DOHH2 (cell line): ENCODE results near the gene PRPSAP1.
A peak's percentile ranks its signal among the peaks of the same experiment; 100 is the strongest.

Source experiments
- H3F3A ChIP-seq: fragments of 200-600 bp; sonication (generic), shearing (Covaris generic); 2 replicates; pipeline ENCODE4 v1.6.0; 2016; ENCODE audit warnings: antibody characterized with exemption, mild to moderate bottlenecking; ENCODE audit not compliant: control insufficient read depth, insufficient read depth
- H3K27ac ChIP-seq: fragments of 200-600 bp; sonication (generic); 2 replicates; pipeline ENCODE4 v1.5.1; 2014; ENCODE audit warnings: low read depth, mild to moderate bottlenecking, low read length, moderate library complexity
- H3K27me3 ChIP-seq: fragments of 200-600 bp; sonication (generic); 2 replicates; pipeline ENCODE4 v1.6.1; 2014; ENCODE audit warnings: mild to moderate bottlenecking, low read length, mixed read lengths; ENCODE audit not compliant: control insufficient read depth
- H3K36me3 ChIP-seq: fragments of 200-600 bp; sonication (generic); 2 replicates; pipeline ENCODE4 v1.6.1; 2014; ENCODE audit warnings: mild to moderate bottlenecking, low read length, moderate library complexity, mixed read lengths; ENCODE audit not compliant: control insufficient read depth
- H3K4me1 ChIP-seq: fragments of 200-600 bp; sonication (generic); 2 replicates; pipeline ENCODE4 v1.6.1; 2014; ENCODE audit warnings: mild to moderate bottlenecking, low read length, mixed read lengths; ENCODE audit not compliant: control insufficient read depth
- H3K4me2 ChIP-seq: fragments of 200-600 bp; sonication (generic); 2 replicates; pipeline ENCODE4 v1.6.0; 2014; ENCODE audit warnings: mild to moderate bottlenecking, low read length, moderate library complexity
- H3K4me3 ChIP-seq: fragments of 200-600 bp; sonication (generic); 2 replicates; pipeline ENCODE4 v1.5.1; 2014; ENCODE audit warnings: mild to moderate bottlenecking, low read length, mixed read lengths
- H3K79me2 ChIP-seq: fragments of 200-600 bp; sonication (generic); 2 replicates; pipeline ENCODE4 v1.6.1; 2014; ENCODE audit warnings: mild to moderate bottlenecking, low read length, mixed read lengths; ENCODE audit not compliant: control insufficient read depth
- H3K9me2 ChIP-seq: fragments of 200-600 bp; sonication (generic); replicated peaks from 2 replicates; pipeline ENCODE4 v1.6.1; 2014; ENCODE audit warnings: mild to moderate bottlenecking, low read length, mixed read lengths; ENCODE audit not compliant: control insufficient read depth
- H3K9me3 ChIP-seq: fragments of 200-600 bp; sonication (generic); 2 replicates; pipeline ENCODE4 v1.6.1; 2014; ENCODE audit warnings: antibody characterized with exemption, low read length, mixed read lengths; ENCODE audit not compliant: control insufficient read depth, insufficient read depth
- H4K20me1 ChIP-seq: fragments of 200-600 bp; sonication (generic); 2 replicates; pipeline ENCODE4 v1.6.0; 2014; ENCODE audit warnings: low read depth, mild to moderate bottlenecking, antibody characterized with exemption, low read length, moderate library complexity; ENCODE audit not compliant: control insufficient read depth, insufficient read depth
- EZH2phosphoT487 ChIP-seq: fragments of 200-600 bp; sonication (generic); IDR thresholded peaks from 2 replicates; pipeline ENCODE4 v1.6.1; 2017; ENCODE audit warnings: borderline replicate concordance, mild to moderate bottlenecking, antibody characterized with exemption, low read length, moderate library complexity, mixed read lengths
- TF ChIP-seq, protein P1 (sequence below): fragments of 200-600 bp; sonication (generic); IDR thresholded peaks from one replicate; pipeline ENCODE4 v1.5.1; 2014; ENCODE audit warnings: antibody characterized with exemption, mild to moderate bottlenecking, low read depth, low read length; ENCODE audit not compliant: poor library complexity, severe bottlenecking

Gene PRPSAP1

DNA sequence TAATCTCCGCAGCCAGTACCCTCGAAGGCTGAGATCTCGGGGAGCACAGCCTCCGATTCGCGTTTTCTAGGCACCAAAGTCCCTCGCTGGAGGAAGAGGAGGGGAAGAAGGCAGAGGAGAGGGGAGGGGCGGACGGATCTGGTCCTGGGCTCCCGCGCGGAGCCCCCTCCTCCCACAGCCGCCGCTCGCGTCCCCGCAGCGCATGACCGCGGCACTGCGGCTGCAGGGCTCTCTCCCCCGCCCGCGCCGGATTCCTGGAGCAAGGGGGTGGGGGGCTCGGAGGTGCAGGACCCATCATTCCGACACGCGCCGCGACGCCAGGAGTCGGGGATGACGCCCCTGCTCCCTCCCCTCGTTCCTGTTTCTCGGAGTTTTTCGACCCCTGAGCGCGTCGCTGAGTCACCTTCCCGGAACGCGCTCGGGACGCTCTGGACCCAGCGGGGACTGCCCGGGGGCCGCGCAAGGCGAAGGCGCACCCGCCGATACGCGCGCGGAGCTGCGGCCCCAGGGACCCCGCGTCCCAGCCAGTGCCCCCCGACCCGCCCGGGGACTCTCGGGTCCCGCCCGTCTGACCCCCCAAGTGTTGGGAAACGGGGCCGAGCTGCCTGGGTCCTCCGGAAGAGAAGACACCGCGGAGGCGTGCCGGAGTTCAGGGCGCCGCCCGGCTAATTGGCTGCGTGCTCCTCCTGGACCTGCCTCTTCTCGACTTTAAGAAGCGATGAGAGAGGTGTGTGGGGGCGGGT, 29.3 kb upstream of the PRPSAP1 start:
- H3K27ac ChIP-seq = no peak overlapping the region
- H3K4me1 ChIP-seq = peaks cover 46% of the 10 kb centered on the region
- H3K4me3 ChIP-seq = peak overlapping the region; percentile 71
- H3K27me3 ChIP-seq = peaks cover 37% of the 10 kb centered on the region
- H3F3A ChIP-seq = peaks cover 3% of the 10 kb centered on the region; the same call in 1 of the 2 replicates
- H4K20me1 ChIP-seq = no peaks in the 10 kb centered on the region
- no peaks in the 10 kb centered on the region for H3K9me3 ChIP-seq
- H3K79me2 ChIP-seq = no peaks in the 10 kb centered on the region
- no peaks in the 10 kb centered on the region for H3K9me2 ChIP-seq
- TF ChIP-seq, protein P1, sequence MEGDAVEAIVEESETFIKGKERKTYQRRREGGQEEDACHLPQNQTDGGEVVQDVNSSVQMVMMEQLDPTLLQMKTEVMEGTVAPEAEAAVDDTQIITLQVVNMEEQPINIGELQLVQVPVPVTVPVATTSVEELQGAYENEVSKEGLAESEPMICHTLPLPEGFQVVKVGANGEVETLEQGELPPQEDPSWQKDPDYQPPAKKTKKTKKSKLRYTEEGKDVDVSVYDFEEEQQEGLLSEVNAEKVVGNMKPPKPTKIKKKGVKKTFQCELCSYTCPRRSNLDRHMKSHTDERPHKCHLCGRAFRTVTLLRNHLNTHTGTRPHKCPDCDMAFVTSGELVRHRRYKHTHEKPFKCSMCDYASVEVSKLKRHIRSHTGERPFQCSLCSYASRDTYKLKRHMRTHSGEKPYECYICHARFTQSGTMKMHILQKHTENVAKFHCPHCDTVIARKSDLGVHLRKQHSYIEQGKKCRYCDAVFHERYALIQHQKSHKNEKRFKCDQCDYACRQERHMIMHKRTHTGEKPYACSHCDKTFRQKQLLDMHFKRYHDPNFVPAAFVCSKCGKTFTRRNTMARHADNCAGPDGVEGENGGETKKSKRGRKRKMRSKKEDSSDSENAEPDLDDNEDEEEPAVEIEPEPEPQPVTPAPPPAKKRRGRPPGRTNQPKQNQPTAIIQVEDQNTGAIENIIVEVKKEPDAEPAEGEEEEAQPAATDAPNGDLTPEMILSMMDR = no peak
- 0 out of 2 replicates have a peak, but pooled peaks have one; percentile 37 for TF ChIP-seq EZH2phosphoT487
- H3K4me2 ChIP-seq = peak overlapping the region; percentile 72
- H3K36me3 ChIP-seq = no peaks in the 10 kb centered on the region

DNA sequence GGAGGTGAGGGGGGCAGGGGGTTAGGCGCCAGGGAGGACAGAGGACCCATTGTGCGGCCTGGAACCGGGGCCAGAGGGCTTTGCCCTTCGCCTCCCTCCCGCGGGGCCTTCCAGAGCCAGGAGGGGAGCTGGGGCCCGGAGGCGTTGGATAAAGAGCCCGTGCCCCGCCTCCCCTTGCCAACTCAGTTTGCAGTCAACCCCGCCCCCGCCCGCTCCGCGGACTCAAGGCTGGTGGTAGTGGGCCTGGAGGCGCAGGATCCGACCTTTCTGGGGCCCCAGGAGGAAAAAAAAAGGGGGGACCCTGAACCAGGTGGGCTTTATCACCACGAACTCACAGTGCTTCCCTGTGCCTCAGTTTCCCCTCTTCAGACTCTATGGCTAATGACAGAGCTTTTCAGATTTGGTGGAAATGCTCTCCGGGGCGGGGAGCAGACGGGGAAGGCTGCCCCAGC, 28.7 kb upstream of the PRPSAP1 start:
- peaks cover 46% of the 10 kb centered on the region for H3K4me1 ChIP-seq
- TF ChIP-seq, protein P1 = no peak
- TF ChIP-seq EZH2phosphoT487 = no peak
- no peaks in the 10 kb centered on the region for H4K20me1 ChIP-seq
- H3K27ac ChIP-seq = no peak overlapping the region
- no peaks in the 10 kb centered on the region for H3K36me3 ChIP-seq
- no peaks in the 10 kb centered on the region for H3K9me2 ChIP-seq
- H3K4me2 ChIP-seq = peak overlapping the region; percentile 72
- peak overlapping the region; percentile 71 for H3K4me3 ChIP-seq
- no peaks in the 10 kb centered on the region for H3K9me3 ChIP-seq
- H3K79me2 ChIP-seq = no peaks in the 10 kb centered on the region
- peaks cover 37% of the 10 kb centered on the region for H3K27me3 ChIP-seq
- peaks cover 3% of the 10 kb centered on the region; the same call in 1 of the 2 replicates for H3F3A ChIP-seq

DNA sequence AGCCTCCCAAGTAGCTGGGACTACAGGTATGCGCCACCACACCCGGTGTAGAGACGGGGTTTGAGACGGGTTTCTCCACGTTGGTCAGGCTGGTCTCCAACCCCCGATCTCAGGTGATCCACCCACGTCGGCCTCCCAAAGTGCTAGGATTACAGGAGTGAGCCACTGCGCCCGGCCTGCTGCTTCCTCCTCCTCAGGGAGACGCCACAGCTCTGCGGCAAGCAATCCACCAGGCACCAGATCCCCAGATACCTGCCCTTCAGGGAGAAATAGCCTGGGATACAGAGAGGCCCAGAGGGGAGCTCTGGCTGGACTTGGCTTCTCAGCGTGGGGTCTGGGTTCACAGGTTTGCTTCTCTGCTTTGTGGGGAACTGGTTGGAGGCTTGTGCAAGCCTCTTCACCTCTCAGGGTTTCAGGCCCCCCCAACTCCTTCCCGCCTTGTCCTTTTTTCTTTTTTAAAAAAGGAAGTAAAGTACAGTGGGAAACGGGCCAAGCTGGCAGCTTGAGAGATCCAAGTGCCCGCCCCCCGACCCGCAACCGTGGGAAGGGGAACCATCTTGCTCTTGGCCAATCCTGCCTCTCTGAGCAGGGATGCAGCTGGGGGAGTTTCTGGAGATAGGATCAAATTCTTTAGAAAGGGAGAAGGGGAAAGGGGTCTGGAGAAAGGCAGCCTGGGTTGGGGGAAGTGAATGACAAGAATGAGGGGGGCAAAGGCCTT, 28.1 kb upstream of the PRPSAP1 start:
- Histone ChIP-seq H3K36me3 (no peaks in the 10 kb centered on the region), H3K9me2 (no peaks in the 10 kb centered on the region), H3F3A (peaks cover 3% of the 10 kb centered on the region; the same call in 1 of the 2 replicates), H3K79me2 (no peaks in the 10 kb centered on the region), H3K4me2 (no peak overlapping the region), H3K4me3 (no peak overlapping the region), H4K20me1 (no peaks in the 10 kb centered on the region), H3K4me1 (peaks cover 46% of the 10 kb centered on the region), H3K9me3 (no peaks in the 10 kb centered on the region), H3K27ac (no peak overlapping the region), H3K27me3 (peaks cover 37% of the 10 kb centered on the region)
- TF ChIP-seq, protein P1 = no peak
- no peak for TF ChIP-seq EZH2phosphoT487
